Ishikawa (cell line): ENCODE data around the gene RALGPS1.

Experiments
- CEBPB ChIP-seq: IDR thresholded peaks from 2 replicates; pipeline ENCODE4 v1.6.1; 2012
- CREB1 ChIP-seq: IDR thresholded peaks from 2 replicates; pipeline ENCODE4 v1.6.1; 2012; ENCODE audit warnings: low read depth
- EGR1 ChIP-seq: IDR thresholded peaks from 2 replicates; pipeline ENCODE4 v1.6.1; 2012
- EP300 ChIP-seq: IDR thresholded peaks from 2 replicates; pipeline ENCODE4 v1.6.1; 2012; ENCODE audit warnings: borderline replicate concordance
- FOXM1 ChIP-seq: IDR thresholded peaks from 2 replicates; pipeline ENCODE4 v1.6.1; 2012; ENCODE audit warnings: low read depth, borderline replicate concordance
- MAX ChIP-seq: IDR thresholded peaks from 2 replicates; pipeline ENCODE4 v1.6.1; 2012
- NFIC ChIP-seq: IDR thresholded peaks from 2 replicates; pipeline ENCODE4 v1.6.1; 2012
- RAD21 ChIP-seq: IDR thresholded peaks from 2 replicates; pipeline ENCODE4 v1.6.1; 2012; ENCODE audit warnings: low read depth
- TAF1 ChIP-seq: IDR thresholded peaks from 2 replicates; pipeline ENCODE4 v1.6.1; 2012; ENCODE audit warnings: low read depth, mild to moderate bottlenecking
- TCF12 ChIP-seq: IDR thresholded peaks from 2 replicates; pipeline ENCODE4 v1.6.1; 2012; ENCODE audit warnings: low read depth
- TEAD4 ChIP-seq: IDR thresholded peaks from 2 replicates; pipeline ENCODE4 v1.6.1; 2012
- USF1 ChIP-seq: IDR thresholded peaks from 2 replicates; pipeline ENCODE4 v1.6.1; 2012
- YY1 ChIP-seq: IDR thresholded peaks from 2 replicates; pipeline ENCODE4 v1.6.1; 2012; ENCODE audit warnings: low read depth
- ZBTB7A ChIP-seq: IDR thresholded peaks from 2 replicates; pipeline ENCODE4 v1.6.1; 2012; ENCODE audit warnings: low read depth
- TF ChIP-seq, protein P1 (sequence below): IDR thresholded peaks from 2 replicates; pipeline ENCODE4 v1.6.1; 2012; ENCODE audit warnings: low read depth, mild to moderate bottlenecking

The RALGPS1 gene

GRCh38 chr9:127129718-127130085, 215.1 kb downstream of the RALGPS1 start:
- no peak for TF ChIP-seq FOXM1
- TF ChIP-seq TCF12 = no peak
- TF ChIP-seq YY1 = no peak
- no peak for TF ChIP-seq TEAD4
- no peak for TF ChIP-seq NFIC
- no peak for TF ChIP-seq RAD21
- no peak for TF ChIP-seq ZBTB7A
- no peak for TF ChIP-seq EGR1
- no peak for TF ChIP-seq TAF1
- no peak for TF ChIP-seq MAX
- TF ChIP-seq USF1 = no peak
- TF ChIP-seq, protein P1, sequence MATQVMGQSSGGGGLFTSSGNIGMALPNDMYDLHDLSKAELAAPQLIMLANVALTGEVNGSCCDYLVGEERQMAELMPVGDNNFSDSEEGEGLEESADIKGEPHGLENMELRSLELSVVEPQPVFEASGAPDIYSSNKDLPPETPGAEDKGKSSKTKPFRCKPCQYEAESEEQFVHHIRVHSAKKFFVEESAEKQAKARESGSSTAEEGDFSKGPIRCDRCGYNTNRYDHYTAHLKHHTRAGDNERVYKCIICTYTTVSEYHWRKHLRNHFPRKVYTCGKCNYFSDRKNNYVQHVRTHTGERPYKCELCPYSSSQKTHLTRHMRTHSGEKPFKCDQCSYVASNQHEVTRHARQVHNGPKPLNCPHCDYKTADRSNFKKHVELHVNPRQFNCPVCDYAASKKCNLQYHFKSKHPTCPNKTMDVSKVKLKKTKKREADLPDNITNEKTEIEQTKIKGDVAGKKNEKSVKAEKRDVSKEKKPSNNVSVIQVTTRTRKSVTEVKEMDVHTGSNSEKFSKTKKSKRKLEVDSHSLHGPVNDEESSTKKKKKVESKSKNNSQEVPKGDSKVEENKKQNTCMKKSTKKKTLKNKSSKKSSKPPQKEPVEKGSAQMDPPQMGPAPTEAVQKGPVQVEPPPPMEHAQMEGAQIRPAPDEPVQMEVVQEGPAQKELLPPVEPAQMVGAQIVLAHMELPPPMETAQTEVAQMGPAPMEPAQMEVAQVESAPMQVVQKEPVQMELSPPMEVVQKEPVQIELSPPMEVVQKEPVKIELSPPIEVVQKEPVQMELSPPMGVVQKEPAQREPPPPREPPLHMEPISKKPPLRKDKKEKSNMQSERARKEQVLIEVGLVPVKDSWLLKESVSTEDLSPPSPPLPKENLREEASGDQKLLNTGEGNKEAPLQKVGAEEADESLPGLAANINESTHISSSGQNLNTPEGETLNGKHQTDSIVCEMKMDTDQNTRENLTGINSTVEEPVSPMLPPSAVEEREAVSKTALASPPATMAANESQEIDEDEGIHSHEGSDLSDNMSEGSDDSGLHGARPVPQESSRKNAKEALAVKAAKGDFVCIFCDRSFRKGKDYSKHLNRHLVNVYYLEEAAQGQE = no peak
- TF ChIP-seq EP300 = no peak
- TF ChIP-seq CREB1 = no peak
- no peak for TF ChIP-seq CEBPB

DNA sequence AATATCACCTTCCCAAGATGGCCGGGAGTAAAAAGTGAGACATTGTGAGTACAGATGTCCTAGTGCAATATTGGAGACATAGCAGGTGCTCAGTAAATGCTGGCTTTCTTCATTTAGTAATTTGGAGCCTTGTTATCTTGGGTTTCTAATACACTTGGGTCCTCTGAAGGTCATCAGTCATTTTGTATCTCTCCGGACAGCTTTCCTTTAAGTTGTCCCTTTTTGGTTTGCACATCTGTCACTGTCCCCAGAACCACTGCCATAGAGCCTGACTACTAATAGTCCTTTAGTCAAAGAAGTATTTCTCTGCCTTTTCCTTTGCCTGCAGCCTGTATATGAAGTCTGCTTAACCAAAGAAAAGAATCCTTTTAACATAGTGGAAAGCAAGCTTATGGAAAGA, 215.7 kb downstream of the RALGPS1 start:
- TF ChIP-seq, protein P1 = no peak
- TF ChIP-seq RAD21 = no peak
- no peak for TF ChIP-seq USF1
- TF ChIP-seq TCF12 = no peak
- TF ChIP-seq EGR1 = no peak
- no peak for TF ChIP-seq ZBTB7A

DNA sequence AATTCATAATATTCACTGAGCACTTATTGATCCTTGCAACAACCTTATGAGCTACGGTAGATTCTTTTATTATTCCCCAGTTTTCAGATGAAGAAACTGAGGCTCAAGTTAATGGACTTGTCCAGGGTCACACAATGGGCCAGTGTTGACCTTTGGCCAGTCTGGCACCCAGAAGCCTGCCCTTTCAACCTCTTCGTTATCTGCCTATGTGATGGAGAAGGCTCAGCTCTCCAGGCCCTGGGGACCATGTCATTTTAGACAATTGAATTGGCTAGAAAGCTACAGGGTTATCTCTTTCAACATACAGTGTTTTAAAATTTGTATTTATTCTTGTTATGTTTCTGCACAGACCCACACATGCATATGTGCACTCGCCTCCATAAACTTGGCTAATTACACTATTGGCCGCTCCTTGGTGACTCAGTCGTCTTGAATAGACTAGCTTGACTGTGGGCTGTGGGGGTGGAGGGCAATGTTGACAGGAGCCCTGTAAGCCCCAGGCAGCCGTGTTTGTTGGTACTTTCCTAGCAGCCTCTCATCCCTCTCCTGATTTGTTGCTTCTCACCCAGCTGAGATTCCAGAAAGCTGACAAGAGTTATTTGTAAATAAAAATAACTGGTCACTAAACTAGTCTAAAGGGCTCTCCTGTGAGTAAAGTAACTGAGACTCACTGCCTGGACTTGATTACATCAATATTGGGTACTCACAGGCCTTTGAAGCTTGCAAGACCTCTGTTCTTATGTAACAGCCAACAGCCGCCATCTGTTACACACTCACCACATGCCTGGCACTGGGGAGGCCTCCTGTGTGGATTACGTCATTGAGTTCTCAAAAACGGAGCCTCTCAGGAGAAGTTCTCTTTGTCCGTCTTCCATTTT, 216.3 kb downstream of the RALGPS1 start:
- TF ChIP-seq MAX (no peak), TAF1 (no peak), YY1 (no peak), RAD21 (no peak), EP300 (no peak), CREB1 (no peak), NFIC (no peak), TCF12 (no peak), ZBTB7A (no peak), CEBPB (no peak), EGR1 (no peak), TEAD4 (no peak), FOXM1 (no peak), USF1 (no peak)
- TF ChIP-seq, protein P1 = no peak

DNA sequence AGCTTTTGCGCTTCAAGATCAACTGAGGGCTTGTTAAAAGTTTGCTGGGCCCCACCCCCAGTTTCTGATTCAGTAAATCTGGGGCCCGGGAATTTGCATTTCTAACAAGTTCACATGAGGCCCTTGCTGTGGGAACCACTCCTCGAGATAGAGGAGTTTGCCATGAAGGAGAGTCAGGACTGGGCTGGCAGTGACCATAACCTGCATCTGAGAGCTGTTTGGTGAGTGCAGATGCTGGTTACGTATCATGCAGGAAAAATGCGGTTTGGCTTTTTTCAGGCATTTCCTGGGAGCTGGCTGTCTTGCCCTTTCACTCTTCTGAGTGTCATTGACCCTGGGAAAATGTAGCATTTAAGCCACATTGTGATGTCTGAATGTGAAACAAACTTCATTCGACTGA, 217.3 kb downstream of the RALGPS1 start:
- TF ChIP-seq MAX (no peak), CREB1 (no peak), EGR1 (no peak), EP300 (no peak), TCF12 (no peak), YY1 (no peak), CEBPB (no peak), TAF1 (no peak), NFIC (no peak), TEAD4 (no peak), USF1 (no peak), RAD21 (no peak), ZBTB7A (no peak), FOXM1 (no peak)
- TF ChIP-seq, protein P1 = no peak
